Natural killer cell (primary cell): ENCODE measurements around the gene FCHSD1. TPM values are rescaled to one million over a fixed set of nuclear protein-coding genes. Genes with fewer than 3 reads are reported as not detected.

Source experiments
- ATAC-seq, 3 donors: fragments of 150-1000 bp in 2 of 3; fragments of 200-7000 bp in 1 of 3; cut with Tn5 transposase; 1 replicate in 1 of 3; 2 replicates in 2 of 3; pipeline ENCODE4 v1.10.0; 2021; ENCODE audit warnings: mild to moderate bottlenecking in 2 of 3, moderate library complexity in 2 of 3
- DNase-seq, 2 donors: peaks; one replicate each; pipeline versions ENCODE4 v3.0.0 to v3.0.0-alpha.2; 2013 to 2021; ENCODE audit warnings: mixed read lengths in 1 of 2
- H3K27ac ChIP-seq: one replicate; pipeline ENCODE4 v1.5.1; 2013; ENCODE audit warnings: mild to moderate bottlenecking, low read length
- H3K27me3 ChIP-seq: one replicate; pipeline ENCODE4 v1.6.1; 2013; ENCODE audit warnings: low read length; ENCODE audit not compliant: control insufficient read depth, insufficient read depth
- H3K36me3 ChIP-seq: one replicate; pipeline ENCODE4 v1.6.1; 2013; ENCODE audit warnings: low read length; ENCODE audit not compliant: control insufficient read depth, insufficient read depth
- H3K4me1 ChIP-seq: one replicate; pipeline ENCODE4 v1.6.1; 2013; ENCODE audit warnings: low read length; ENCODE audit not compliant: control insufficient read depth, insufficient read depth
- H3K4me3 ChIP-seq: one replicate; pipeline ENCODE4 v1.5.1; 2013; ENCODE audit warnings: low read length
- H3K9me3 ChIP-seq: one replicate; pipeline ENCODE4 v1.6.1; 2013; ENCODE audit warnings: low read length; ENCODE audit not compliant: control insufficient read depth, insufficient read depth
- H3K27ac Mint-ChIP-seq, 2 donors: one replicate each; pipeline ENCODE4 v1.8.0; 2022; ENCODE audit warnings: mild to moderate bottlenecking in 2 of 2, mixed read lengths in 2 of 2, moderate library complexity in 1 of 2
- H3K27me3 Mint-ChIP-seq, 2 donors: one replicate each; pipeline ENCODE4 v1.8.0; 2022; ENCODE audit warnings: low read depth in 2 of 2, mixed read lengths in 2 of 2
- H3K36me3 Mint-ChIP-seq: one replicate; pipeline ENCODE4 v1.8.0; 2022; ENCODE audit warnings: mixed read lengths
- H3K4me1 Mint-ChIP-seq, 2 donors: one replicate each; pipeline ENCODE4 v1.8.0; 2022; ENCODE audit warnings: mixed read lengths in 2 of 2
- H3K4me3 Mint-ChIP-seq: one replicate; pipeline ENCODE4 v1.8.0; 2022; ENCODE audit warnings: mild to moderate bottlenecking, moderate library complexity, mixed read lengths
- H3K9me3 Mint-ChIP-seq, 2 donors: one replicate each; pipeline ENCODE4 v1.8.0; 2022; ENCODE audit warnings: mixed read lengths in 2 of 2
- CTCF ChIP-seq: fragments of 200-600 bp; IDR thresholded peaks from one replicate; pipeline ENCODE4 v1.8.0; 2022; ENCODE audit warnings: antibody characterized with exemption
- WGBS: methylation state at CpG from one replicate; pipeline ENCODE4 v1.1.7; 2013; ENCODE audit warnings: missing lambda C conversion rate; ENCODE audit not compliant: insufficient coverage; 5-methylcytosine and 5-hydroxymethylcytosine counted together
- intact Hi-C: fragments of 100-400 bp; cut with micrococcal nuclease; formaldehyde crosslinking; loops from one replicate; pipeline ENCODE4 v1.14.2; 2022
- total RNA-seq, 4 donors: library from RNA; stranded (reverse); fragments of 120-200 nt in 1 of 4; gene quantifications; one replicate each; pipeline versions ENCODE4 v1.2.3 to v1.2.4, GENCODE V29; 2013 to 2022

Gene FCHSD1
- total RNA-seq, 3 donors from 2014 or later (not counting 1 experiment from before 2014, with no cell fraction given), result 134 to 155 (median 147) TPM

GRCh38 chr5:141637123-141637766 is 14.0 kb downstream of the FCHSD1 start:
- H3K4me3 Mint-ChIP-seq, result peak overlapping the region; percentile 86
- peaks cover 22 to 36% of the 10 kb centered on the region in 2 donors for H3K4me1 Mint-ChIP-seq
- Histone ChIP-seq H3K4me3 (peak overlapping the region; percentile 87), H3K27ac (peak overlapping the region; percentile 44), H3K27me3 (no peaks in the 10 kb centered on the region), H3K9me3 (no peaks in the 10 kb centered on the region), H3K36me3 (peaks cover 7% of the 10 kb centered on the region), H3K4me1 (peaks cover 30% of the 10 kb centered on the region)
- no peaks in the 10 kb centered on the region for H3K9me3 Mint-ChIP-seq
- H3K27ac Mint-ChIP-seq, result peak overlapping the region in 1 of 2 donors; percentile 84
- intact Hi-C loops, result loop anchor here (2.0 to 5.0 kb wide), 3 partner anchors 18 to 45 kb away; partner anchors contain the start of genes ARAP3 and DIAPH1
- no peak for TF ChIP-seq CTCF
- DNase-seq, result peak in 1 of 2 donors; percentile 77
- no peaks in the 10 kb centered on the region for H3K36me3 Mint-ChIP-seq
- under 1% methylated on average over 63 of the region's 63 CpGs for WGBS
- no peaks in the 10 kb centered on the region for H3K27me3 Mint-ChIP-seq
- ATAC-seq, result peak; percentile 33 to 53 (median 41)

DNA sequence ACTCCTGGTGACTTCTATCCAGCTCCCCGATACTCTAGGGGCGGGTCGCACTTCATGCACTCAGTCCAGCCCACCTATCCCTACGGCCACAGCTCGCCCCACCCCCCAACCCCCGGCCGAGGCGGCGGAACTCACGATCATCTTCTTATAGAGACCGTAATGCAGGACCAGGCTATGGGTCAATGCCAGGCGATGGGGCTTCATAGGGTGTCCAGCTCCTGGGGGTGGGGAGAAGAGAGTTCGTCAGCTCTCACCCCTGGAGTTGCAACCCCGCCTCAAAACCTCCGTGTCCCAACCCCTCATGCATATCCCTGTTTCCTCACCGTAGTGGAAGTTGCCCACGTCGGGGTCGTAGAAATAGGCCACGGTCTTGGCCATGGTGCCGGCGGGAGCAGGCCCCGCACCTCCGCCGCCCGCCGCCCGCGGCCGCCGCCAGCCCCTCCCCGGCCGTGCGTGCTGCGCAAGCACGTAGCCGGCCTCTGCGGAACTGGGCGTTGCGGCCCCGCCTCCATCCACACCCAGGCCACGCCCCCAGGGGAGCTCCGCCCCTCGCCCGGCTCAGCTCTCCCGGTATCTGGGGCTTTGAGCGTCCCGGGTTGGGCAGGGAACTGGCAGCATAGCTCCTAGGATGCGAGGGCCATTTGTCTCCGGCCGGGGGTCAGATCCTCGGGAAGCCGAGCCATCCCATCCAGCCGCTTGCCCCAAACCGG is 14.7 kb downstream of the FCHSD1 start, which contains the start of the genes HDAC3 and RELL2:
Gene HDAC3 (minus strand): TSS at position 437 of the 710 bp plus-strand sequence. CDS start 59 bp downstream, at position 378.
Gene RELL2 (plus strand): TSS at position 585 of the 710 bp plus-strand sequence. CDS start 1,229 bp downstream, outside the sequence.
- Mint-ChIP-seq H3K9me3 (no peaks in the 10 kb centered on the region), H3K27ac (peak within 1 kb of the TSS; percentile 48 to 84), H3K27me3 (no peaks in the 10 kb centered on the region), H3K36me3 (no peaks in the 10 kb centered on the region), H3K4me1 (peaks cover 22 to 36% of the 10 kb centered on the region in 2 donors), H3K4me3 (peak within 1 kb of the TSS; percentile 86)
- Histone ChIP-seq H3K27ac (peak within 1 kb of the TSS; percentile 69), H3K9me3 (no peaks in the 10 kb centered on the region), H3K4me1 (peaks cover 30% of the 10 kb centered on the region), H3K4me3 (peak within 1 kb of the TSS; percentile 87), H3K27me3 (no peaks in the 10 kb centered on the region), H3K36me3 (peaks cover 7% of the 10 kb centered on the region)
- TF ChIP-seq CTCF, result no peak
- 0% methylated on average over 55 of the region's 55 CpGs for WGBS
- ATAC-seq, result peak; percentile 93 to 99 (median 95)
- peak; percentile 96 for DNase-seq
- intact Hi-C loops, result loop anchor here (1.0 to 5.0 kb wide), 4 partner anchors 15 to 46 kb away; partner anchors contain the start of genes ARAP3, DIAPH1 and FCHSD1

DNA sequence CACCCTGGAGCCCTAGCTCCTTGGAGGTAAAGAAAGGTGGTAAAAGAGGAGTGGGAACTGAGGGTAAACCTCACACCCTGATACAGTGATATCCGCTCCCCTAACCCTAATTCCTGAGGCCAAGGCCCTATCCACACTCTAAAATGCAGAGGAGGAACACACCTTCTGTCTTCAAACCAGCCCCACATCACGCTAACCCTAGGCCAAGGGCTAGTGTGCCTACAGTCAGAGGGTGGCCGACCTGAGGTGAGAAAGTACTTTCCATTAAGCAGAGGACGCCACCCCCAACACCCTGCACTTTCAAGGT is 15.2 kb downstream of the FCHSD1 start:
- Histone ChIP-seq H3K4me3 (peak overlapping the region; percentile 87), H3K27ac (peak overlapping the region; percentile 69), H3K27me3 (no peaks in the 10 kb centered on the region), H3K36me3 (peaks cover 6% of the 10 kb centered on the region), H3K9me3 (no peaks in the 10 kb centered on the region), H3K4me1 (peaks cover 30% of the 10 kb centered on the region)
- Mint-ChIP-seq H3K27me3 (no peaks in the 10 kb centered on the region), H3K36me3 (no peaks in the 10 kb centered on the region), H3K9me3 (no peaks in the 10 kb centered on the region), H3K27ac (peak overlapping the region; percentile 48 to 84), H3K4me1 (peaks cover 22 to 36% of the 10 kb centered on the region in 2 donors), H3K4me3 (peak overlapping the region; percentile 86)
- intact Hi-C loops, result loop anchor here (1.0 to 5.0 kb wide), 4 partner anchors 15 to 46 kb away; partner anchors contain the start of genes ARAP3, DIAPH1 and FCHSD1
- no peak for TF ChIP-seq CTCF
- WGBS, result 8% methylated on average over 4 of the region's 4 CpGs
- no peak for ATAC-seq
- DNase-seq, result no peak
